ENCODE results near the gene ARHGEF26. TPM values are rescaled to one million over a fixed set of nuclear protein-coding genes. Genes with fewer than 3 reads are reported as not detected.

ARHGEF26 gene
- total RNA-seq, 1 experiment from 2014 or later = not detected

GRCh38 chr3:154274348-154274747 is 153.2 kb downstream of the ARHGEF26 start:
- Histone ChIP-seq H2AFZ (ENCODE audit: low read length) (no peak overlapping the region), H3K27me3 (ENCODE audit: low read length) (no peaks in the 10 kb centered on the region), H3K79me2 (ENCODE audit: low read length) (peaks cover 34% of the 10 kb centered on the region), H3K4me2 (ENCODE audit: low read depth, low read length, poor library complexity, severe bottlenecking) (no peak overlapping the region), H3K36me3 (ENCODE audit: insufficient read depth, low read length) (peaks cover 86% of the 10 kb centered on the region), H3K9me3 (ENCODE audit: low read length) (no peaks in the 10 kb centered on the region), H3K9me2 (replicated peaks; ENCODE audit: insufficient read depth, low read length) (no peaks in the 10 kb centered on the region), H3K27ac (ENCODE audit: low read length) (no peak overlapping the region), H4K20me1 (ENCODE audit: insufficient read depth, low read depth, low read length) (no peaks in the 10 kb centered on the region), H3K4me1 (ENCODE audit: low read length) (no peaks in the 10 kb centered on the region), H3K9ac (ENCODE audit: low read length) (no peak overlapping the region), H3K4me3 (ENCODE audit: low read length) (no peak overlapping the region)
- no peak for DNase-seq

- Histone ChIP-seq H3K27me3 (ENCODE audit: low read length) (no peaks in the 10 kb centered on the region), H3K9me3 (ENCODE audit: low read length) (no peaks in the 10 kb centered on the region), H3K4me1 (ENCODE audit: low read length) (no peaks in the 10 kb centered on the region), H3K9ac (ENCODE audit: low read length) (no peak overlapping the region), H2AFZ (ENCODE audit: low read length) (no peak overlapping the region), H3K4me3 (ENCODE audit: low read length) (no peak overlapping the region), H3K27ac (ENCODE audit: low read length) (no peak overlapping the region), H3K4me2 (ENCODE audit: low read depth, low read length, poor library complexity, severe bottlenecking) (no peak overlapping the region), H3K79me2 (ENCODE audit: low read length) (peaks cover 28% of the 10 kb centered on the region), H3K9me2 (replicated peaks; ENCODE audit: insufficient read depth, low read length) (no peaks in the 10 kb centered on the region), H3K36me3 (ENCODE audit: insufficient read depth, low read length) (peaks cover 86% of the 10 kb centered on the region), H4K20me1 (ENCODE audit: insufficient read depth, low read depth, low read length) (no peaks in the 10 kb centered on the region)
- DNase-seq = no peak
These were observed 154.1 kb downstream of the ARHGEF26 start for GRCh38 chr3:154275292-154275691.

- DNase-seq = no peak
- H3K27ac ChIP-seq (ENCODE audit: low read length) = no peak overlapping the region
- H3K4me3 ChIP-seq (ENCODE audit: low read length) = no peak overlapping the region
- no peaks in the 10 kb centered on the region for H3K9me2 ChIP-seq (replicated peaks; ENCODE audit: insufficient read depth, low read length)
- no peaks in the 10 kb centered on the region for H3K9me3 ChIP-seq (ENCODE audit: low read length)
- no peak overlapping the region for H2AFZ ChIP-seq (ENCODE audit: low read length)
- H3K4me2 ChIP-seq (ENCODE audit: low read depth, low read length, poor library complexity, severe bottlenecking) = no peak overlapping the region
- no peaks in the 10 kb centered on the region for H3K27me3 ChIP-seq (ENCODE audit: low read length)
- H3K36me3 ChIP-seq (ENCODE audit: insufficient read depth, low read length) = peaks cover 87% of the 10 kb centered on the region
- no peaks in the 10 kb centered on the region for H4K20me1 ChIP-seq (ENCODE audit: insufficient read depth, low read depth, low read length)
- H3K4me1 ChIP-seq (ENCODE audit: low read length) = no peaks in the 10 kb centered on the region
- no peak overlapping the region for H3K9ac ChIP-seq (ENCODE audit: low read length)
- peaks cover 31% of the 10 kb centered on the region for H3K79me2 ChIP-seq (ENCODE audit: low read length)
These were observed 154.8 kb downstream of the ARHGEF26 start for GRCh38 chr3:154275965-154276364.

- Histone ChIP-seq H3K27ac (ENCODE audit: low read length) (no peak overlapping the region), H3K9me2 (replicated peaks; ENCODE audit: insufficient read depth, low read length) (no peaks in the 10 kb centered on the region), H3K9me3 (ENCODE audit: low read length) (no peaks in the 10 kb centered on the region), H4K20me1 (ENCODE audit: insufficient read depth, low read depth, low read length) (no peaks in the 10 kb centered on the region), H2AFZ (ENCODE audit: low read length) (no peak overlapping the region), H3K79me2 (ENCODE audit: low read length) (peaks cover 18% of the 10 kb centered on the region), H3K27me3 (ENCODE audit: low read length) (no peaks in the 10 kb centered on the region), H3K4me2 (ENCODE audit: low read depth, low read length, poor library complexity, severe bottlenecking) (no peak overlapping the region), H3K9ac (ENCODE audit: low read length) (no peak overlapping the region), H3K36me3 (ENCODE audit: insufficient read depth, low read length) (peaks cover 84% of the 10 kb centered on the region), H3K4me3 (ENCODE audit: low read length) (no peak overlapping the region), H3K4me1 (ENCODE audit: low read length) (no peaks in the 10 kb centered on the region)
- no peak for DNase-seq
These were observed 159.0 kb downstream of the ARHGEF26 start for GRCh38 chr3:154280161-154280560.

GRCh38 chr3:154285221-154285620 is 164.0 kb downstream of the ARHGEF26 start:
- no peak overlapping the region for H2AFZ ChIP-seq (ENCODE audit: low read length)
- H3K9me2 ChIP-seq (replicated peaks; ENCODE audit: insufficient read depth, low read length) = no peaks in the 10 kb centered on the region
- H3K79me2 ChIP-seq (ENCODE audit: low read length) = peaks cover 18% of the 10 kb centered on the region
- DNase-seq = no peak
- no peaks in the 10 kb centered on the region for H3K27me3 ChIP-seq (ENCODE audit: low read length)
- no peaks in the 10 kb centered on the region for H3K4me1 ChIP-seq (ENCODE audit: low read length)
- no peak overlapping the region for H3K27ac ChIP-seq (ENCODE audit: low read length)
- peaks cover 76% of the 10 kb centered on the region for H3K36me3 ChIP-seq (ENCODE audit: insufficient read depth, low read length)
- H3K9me3 ChIP-seq (ENCODE audit: low read length) = no peaks in the 10 kb centered on the region
- no peak overlapping the region for H3K4me3 ChIP-seq (ENCODE audit: low read length)
- no peak overlapping the region for H3K9ac ChIP-seq (ENCODE audit: low read length)
- no peaks in the 10 kb centered on the region for H4K20me1 ChIP-seq (ENCODE audit: insufficient read depth, low read depth, low read length)
- H3K4me2 ChIP-seq (ENCODE audit: low read depth, low read length, poor library complexity, severe bottlenecking) = no peak overlapping the region

- H3K4me2 ChIP-seq (ENCODE audit: low read depth, low read length, poor library complexity, severe bottlenecking) = no peak overlapping the region
- H3K27ac ChIP-seq (ENCODE audit: low read length) = no peak overlapping the region
- no peaks in the 10 kb centered on the region for H3K4me1 ChIP-seq (ENCODE audit: low read length)
- DNase-seq = no peak
- H3K9ac ChIP-seq (ENCODE audit: low read length) = no peak overlapping the region
- no peak overlapping the region for H2AFZ ChIP-seq (ENCODE audit: low read length)
- H3K9me2 ChIP-seq (replicated peaks; ENCODE audit: insufficient read depth, low read length) = no peaks in the 10 kb centered on the region
- H3K4me3 ChIP-seq (ENCODE audit: low read length) = no peak overlapping the region
- H3K36me3 ChIP-seq (ENCODE audit: insufficient read depth, low read length) = peaks cover 73% of the 10 kb centered on the region
- H3K79me2 ChIP-seq (ENCODE audit: low read length) = peaks cover 16% of the 10 kb centered on the region; the same call in 1 of the 2 replicates
- H3K9me3 ChIP-seq (ENCODE audit: low read length) = no peaks in the 10 kb centered on the region
- no peaks in the 10 kb centered on the region for H4K20me1 ChIP-seq (ENCODE audit: insufficient read depth, low read depth, low read length)
- no peaks in the 10 kb centered on the region for H3K27me3 ChIP-seq (ENCODE audit: low read length)
These were observed 169.0 kb downstream of the ARHGEF26 start for GRCh38 chr3:154290187-154290586.

GRCh38 chr3:154294016-154294415 is 172.8 kb downstream of the ARHGEF26 start:
- Histone ChIP-seq H3K4me3 (ENCODE audit: low read length) (no peak overlapping the region), H3K27me3 (ENCODE audit: low read length) (no peaks in the 10 kb centered on the region), H3K9ac (ENCODE audit: low read length) (no peak overlapping the region), H3K4me2 (ENCODE audit: low read depth, low read length, poor library complexity, severe bottlenecking) (no peak overlapping the region), H4K20me1 (ENCODE audit: insufficient read depth, low read depth, low read length) (no peaks in the 10 kb centered on the region), H3K9me3 (ENCODE audit: low read length) (no peaks in the 10 kb centered on the region), H3K27ac (ENCODE audit: low read length) (no peak overlapping the region), H3K9me2 (replicated peaks; ENCODE audit: insufficient read depth, low read length) (no peaks in the 10 kb centered on the region), H2AFZ (ENCODE audit: low read length) (no peak overlapping the region), H3K4me1 (ENCODE audit: low read length) (no peaks in the 10 kb centered on the region), H3K79me2 (ENCODE audit: low read length) (peaks cover 19% of the 10 kb centered on the region), H3K36me3 (ENCODE audit: insufficient read depth, low read length) (peaks cover 60% of the 10 kb centered on the region)
- no peak for DNase-seq

GRCh38 chr3:154301561-154301960 is 180.4 kb downstream of the ARHGEF26 start:
- Histone ChIP-seq H3K4me2 (ENCODE audit: low read depth, low read length, poor library complexity, severe bottlenecking) (no peak overlapping the region), H3K27ac (ENCODE audit: low read length) (no peak overlapping the region), H3K79me2 (ENCODE audit: low read length) (peaks cover 42% of the 10 kb centered on the region), H3K4me3 (ENCODE audit: low read length) (no peak overlapping the region), H3K9ac (ENCODE audit: low read length) (no peak overlapping the region), H3K36me3 (ENCODE audit: insufficient read depth, low read length) (peaks cover 75% of the 10 kb centered on the region), H3K27me3 (ENCODE audit: low read length) (no peaks in the 10 kb centered on the region), H3K9me2 (replicated peaks; ENCODE audit: insufficient read depth, low read length) (no peaks in the 10 kb centered on the region), H3K9me3 (ENCODE audit: low read length) (no peaks in the 10 kb centered on the region), H4K20me1 (ENCODE audit: insufficient read depth, low read depth, low read length) (no peaks in the 10 kb centered on the region), H3K4me1 (ENCODE audit: low read length) (no peaks in the 10 kb centered on the region), H2AFZ (ENCODE audit: low read length) (no peak overlapping the region)
- no peak for DNase-seq
